Ascending aorta (tissue), 2 donors: ENCODE results near the gene ATP8A2. TPM values are rescaled to one million over a fixed set of nuclear protein-coding genes. Genes with fewer than 3 reads are reported as not detected.
"Not testable (repeated sequence)": the region's sequence is repeated elsewhere in the genome, so short reads cannot be mapped to it uniquely, and the experiment has no call there.

Source experiments
- DNase-seq, 2 donors: peaks; one replicate each; pipeline ENCODE4 v3.0.0-alpha.2; 2019; ENCODE audit warnings: low spot score in 2 of 2
- H3K27ac ChIP-seq, 2 donors: fragments of 200-600 bp; sonication (generic); one replicate each; pipeline ENCODE4 v1.5.1; 2016 to 2017; ENCODE audit warnings: mild to moderate bottlenecking in 1 of 2
- H3K27me3 ChIP-seq: fragments of 200-600 bp; sonication (generic); one replicate; pipeline ENCODE4 v1.5.1; 2017
- H3K36me3 ChIP-seq, 2 donors: fragments of 200-600 bp; sonication (generic); one replicate each; pipeline ENCODE4 v1.5.1; 2016
- H3K4me1 ChIP-seq, 2 donors: fragments of 200-600 bp; sonication (generic); one replicate each; pipeline ENCODE4 v1.5.1; 2016 to 2017; ENCODE audit warnings: mild to moderate bottlenecking in 1 of 2
- H3K4me3 ChIP-seq, 2 donors: fragments of 200-600 bp; sonication (generic); one replicate each; pipeline ENCODE4 v1.5.1; 2016 to 2017; ENCODE audit warnings: mild to moderate bottlenecking in 1 of 2
- H3K9me3 ChIP-seq, 2 donors: fragments of 200-600 bp; sonication (generic); one replicate each; pipeline ENCODE4 v1.5.1; 2016
- CTCF ChIP-seq, 3 experiments: fragments of 200-600 bp in 2 of 3; fragments of 450-650 bp in 1 of 3; sonication (generic) in 2 of 3; IDR thresholded peaks; one replicate each; pipeline ENCODE4 v1.5.1; 2016 to 2019; ENCODE audit warnings: antibody characterized with exemption in 3 of 3, mild to moderate bottlenecking in 1 of 3, moderate library complexity in 1 of 3
- intact Hi-C: fragments of 100-400 bp; cut with DNase I; formaldehyde crosslinking; loops from one replicate; pipeline ENCODE4 v1.15.1; 2023
- total RNA-seq: library from RNA; depleted of rRNA; stranded (reverse); fragments of >200 nt; gene quantifications from one replicate; pipeline ENCODE4 v1.1.0, GENCODE V29; 2016

ATP8A2 gene
- total RNA-seq, 1 donor from 2014 or later, result under 0.01 TPM

- no peak for TF ChIP-seq CTCF (IDR thresholded peaks at IDR 0.05)
- Histone ChIP-seq H3K27ac (no peak overlapping the region), H3K4me1 (no peaks in the 10 kb centered on the region), H3K4me3 (no peak overlapping the region), H3K27me3 (no peaks in the 10 kb centered on the region), H3K36me3 (no peaks in the 10 kb centered on the region), H3K9me3 (peaks cover 0 to 4% of the 10 kb centered on the region in 2 donors)
- DNase-seq, result no peak
- intact Hi-C loops, result no loop called here
Measured at GRCh38 chr13:25525884-25526283, 154.1 kb downstream of the ATP8A2 start.

DNA sequence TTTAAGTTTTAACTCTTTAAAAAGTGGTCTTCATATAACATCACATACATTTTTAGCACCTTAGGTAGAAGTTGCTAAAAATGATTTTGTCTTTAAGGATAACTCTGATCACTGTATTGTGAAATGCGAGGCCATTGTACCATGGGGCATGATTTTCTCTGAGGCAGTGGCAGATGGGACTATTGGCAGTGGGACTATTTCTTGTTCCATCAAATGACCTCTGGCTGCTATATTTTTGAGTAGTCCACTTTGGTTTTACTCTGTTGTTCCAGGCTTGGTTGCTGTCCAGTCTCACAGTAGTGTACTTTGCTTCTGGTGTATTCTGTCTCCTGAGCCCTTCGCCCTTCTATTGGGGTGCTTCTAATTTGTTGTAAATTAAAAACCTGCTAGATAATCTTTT, 156.5 kb downstream of the ATP8A2 start:
- H3K36me3 ChIP-seq, result no peaks in the 10 kb centered on the region
- no peaks in the 10 kb centered on the region for H3K27me3 ChIP-seq
- no peaks in the 10 kb centered on the region for H3K4me1 ChIP-seq
- no peak overlapping the region for H3K27ac ChIP-seq
- H3K4me3 ChIP-seq, result no peak overlapping the region
- no peak for DNase-seq
- TF ChIP-seq CTCF (IDR thresholded peaks at IDR 0.05), result no peak
- peaks cover 0 to 4% of the 10 kb centered on the region in 2 donors for H3K9me3 ChIP-seq
- intact Hi-C loops, result no loop called here

- no peak overlapping the region for H3K27ac ChIP-seq
- no peak for TF ChIP-seq CTCF (IDR thresholded peaks at IDR 0.05)
- intact Hi-C loops, result no loop called here
- no peaks in the 10 kb centered on the region for H3K4me1 ChIP-seq
- H3K4me3 ChIP-seq, result no peak overlapping the region
- DNase-seq, result no peak
- peaks cover 0 to 4% of the 10 kb centered on the region in 2 donors for H3K9me3 ChIP-seq
- no peaks in the 10 kb centered on the region for H3K36me3 ChIP-seq
- H3K27me3 ChIP-seq, result no peaks in the 10 kb centered on the region
Measured at GRCh38 chr13:25529425-25529824, 157.7 kb downstream of the ATP8A2 start.

DNA sequence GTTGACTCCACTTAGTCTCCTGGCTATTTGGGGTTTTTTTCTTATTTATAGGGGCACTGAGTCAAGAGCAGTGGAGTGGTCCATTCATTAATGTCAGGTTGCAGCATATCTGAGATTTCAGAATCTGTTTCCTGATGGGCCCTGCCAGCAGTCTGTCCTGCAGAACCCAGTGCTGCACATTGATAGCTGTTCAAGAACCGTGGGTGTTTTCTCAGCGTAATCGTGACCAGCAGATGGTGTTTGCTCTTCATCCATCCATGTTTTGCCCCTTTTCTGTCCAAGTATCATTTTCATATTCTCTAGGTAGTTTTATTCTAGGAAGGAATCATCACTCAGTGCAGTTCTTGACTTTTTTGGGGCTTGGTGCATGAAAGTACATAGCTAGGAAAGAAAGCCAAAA, 166.5 kb downstream of the ATP8A2 start:
- Histone ChIP-seq H3K9me3 (no peaks in the 10 kb centered on the region), H3K27ac (no peak overlapping the region), H3K4me1 (no peaks in the 10 kb centered on the region), H3K27me3 (no peaks in the 10 kb centered on the region), H3K36me3 (no peaks in the 10 kb centered on the region), H3K4me3 (no peak overlapping the region)
- no peak for DNase-seq
- intact Hi-C loops, result no loop called here
- no peak for TF ChIP-seq CTCF (IDR thresholded peaks at IDR 0.05)

DNA sequence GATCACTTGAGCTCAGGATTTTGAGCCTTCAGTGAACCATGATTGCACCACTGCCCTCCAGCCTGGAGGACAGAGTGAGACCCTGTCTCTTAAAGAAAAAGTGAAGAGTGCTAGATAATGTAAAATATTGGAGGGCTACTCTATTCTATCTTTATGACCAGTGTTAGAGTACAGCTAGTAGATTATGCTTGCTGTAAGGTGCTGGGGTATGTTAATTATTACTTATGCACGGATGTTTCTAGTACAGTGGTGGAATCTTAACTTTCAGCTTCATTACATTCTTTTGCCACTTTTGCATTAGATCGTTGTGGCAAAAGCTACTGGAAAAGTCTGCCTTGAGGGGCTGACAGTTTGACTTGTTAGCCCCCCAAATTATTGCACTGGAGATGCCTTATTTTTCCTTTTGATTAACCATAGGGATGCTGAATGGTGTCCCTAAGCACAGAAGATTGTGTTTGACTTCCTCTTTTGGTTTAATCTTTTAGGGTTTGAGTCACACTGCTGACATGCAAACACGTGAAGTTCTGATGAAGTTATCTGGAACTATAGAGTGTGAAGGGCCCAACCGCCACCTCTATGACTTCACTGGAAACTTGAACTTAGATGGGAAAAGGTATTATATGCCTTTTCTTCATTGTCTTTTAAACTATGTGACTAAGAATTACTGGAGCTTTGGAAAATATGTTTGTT, 169.8 kb downstream of the ATP8A2 start:
- H3K4me3 ChIP-seq, result no peak overlapping the region
- intact Hi-C loops, result no loop called here
- no peaks in the 10 kb centered on the region for H3K9me3 ChIP-seq
- no peaks in the 10 kb centered on the region for H3K4me1 ChIP-seq
- no peaks in the 10 kb centered on the region for H3K36me3 ChIP-seq
- no peak for DNase-seq
- H3K27ac ChIP-seq, result no peak overlapping the region
- TF ChIP-seq CTCF (IDR thresholded peaks at IDR 0.05), result no peak
- H3K27me3 ChIP-seq, result no peaks in the 10 kb centered on the region

GRCh38 chr13:25548991-25549390, 177.2 kb downstream of the ATP8A2 start:
- H3K27ac ChIP-seq, H3K27me3 ChIP-seq, H3K36me3 ChIP-seq, H3K4me3 ChIP-seq, DNase-seq, intact Hi-C loops, H3K9me3 ChIP-seq, H3K4me1 ChIP-seq: not testable (repeated sequence)
